Right lobe of liver (tissue), 4 donors: ENCODE results near the gene TEKT2.

Source experiments
- CTCF ChIP-seq, 4 donors: fragments of 200-600 bp in 3 of 4; fragments of 450-650 bp in 1 of 4; IDR thresholded peaks; one replicate each; pipeline versions ENCODE4 v1.5.1 to v1.8.0; 2016 to 2022; ENCODE audit warnings: antibody characterized with exemption in 4 of 4, mild to moderate bottlenecking in 2 of 4
- POLR2A ChIP-seq: fragments of 450-650 bp; IDR thresholded peaks from one replicate; pipeline ENCODE4 v1.6.1; 2017; ENCODE audit warnings: antibody characterized with exemption, mild to moderate bottlenecking
- donor health status: DM: no; HTN: no; CAD: no.
- donor health status: DM: no; HTN: no; CAD: no.
- donor health status: DM: no; HTN: yes; CAD: no.

GRCh38 chr1:36086529-36087232, 2.8 kb downstream of the TEKT2 start:
- TF ChIP-seq CTCF (IDR thresholded peaks at IDR 0.05): no peak
- no peak for TF ChIP-seq POLR2A
